Gastrocnemius medialis (tissue), 4 donors: ENCODE data around the gene AKAP3. TPM values are rescaled to one million over a fixed set of nuclear protein-coding genes. Genes with fewer than 3 reads are reported as not detected.

Source experiments
- ATAC-seq, 2 donors: fragments of 150-250 bp; one replicate each; pipeline ENCODE4 v1.9.1; 2016
- DNase-seq, 2 donors: peaks; one replicate each; pipeline ENCODE4 v3.0.0-alpha.2; 2019
- H3K27ac ChIP-seq, 4 donors: fragments of 200-600 bp; sonication (generic); 1 replicate in 1 of 4; 2 replicates in 3 of 4; pipeline ENCODE4 v1.5.1; 2016 to 2018; ENCODE audit warnings: mild to moderate bottlenecking in 2 of 4, moderate library complexity in 1 of 4
- H3K27me3 ChIP-seq, 3 donors: fragments of 200-600 bp; sonication (generic) in 2 of 3; 1 replicate in 1 of 3; 2 replicates in 2 of 3; pipeline versions ENCODE4 v1.5.1 to v1.6.0; 2016 to 2019; ENCODE audit warnings: mild to moderate bottlenecking in 1 of 3, moderate library complexity in 1 of 3
- H3K36me3 ChIP-seq, 2 donors: fragments of 200-600 bp; sonication (generic) in 1 of 2; one replicate each; pipeline ENCODE4 v1.5.1; 2017 to 2018
- H3K4me1 ChIP-seq, 2 donors: fragments of 200-600 bp; sonication (generic) in 1 of 2; one replicate each; pipeline ENCODE4 v1.5.1; 2016 to 2017; ENCODE audit warnings: mild to moderate bottlenecking in 2 of 2
- H3K4me3 ChIP-seq, 4 donors: fragments of 200-600 bp; sonication (generic) in 3 of 4; 1 replicate in 1 of 4; 2 replicates in 3 of 4; pipeline ENCODE4 v1.5.1; 2016 to 2019; ENCODE audit warnings: mild to moderate bottlenecking in 2 of 4
- H3K9me3 ChIP-seq, 3 donors: fragments of 200-600 bp; sonication (generic) in 2 of 3; 1 replicate in 1 of 3; 2 replicates in 2 of 3; pipeline ENCODE4 v1.5.1; 2016 to 2019
- POLR2A ChIP-seq, 2 donors: fragments of 450-650 bp; IDR thresholded peaks; one replicate each; pipeline ENCODE4 v1.6.1; 2017; ENCODE audit warnings: antibody characterized with exemption in 2 of 2, mild to moderate bottlenecking in 2 of 2, moderate library complexity in 2 of 2
- in situ Hi-C, 4 donors: fragments of 200-750 bp; cut with MboI; loops; one replicate each; pipeline versions ENCODE4 v1.15.0 to v1.8.0; 2017; ENCODE audit warnings: low sequenced_read_pairs in 4 of 4
- intact Hi-C: fragments of 100-400 bp; cut with DNase I; formaldehyde crosslinking; loops from one replicate; pipeline ENCODE4 v1.15.1; 2023; ENCODE audit warnings: low total_unique reads
- total RNA-seq, 4 donors: library from RNA; depleted of rRNA; stranded (reverse); fragments of >200 nt; gene quantifications; one replicate each; pipeline versions ENCODE4 v1.1.0 to v1.2.3, GENCODE V29; 2016
- TF ChIP-seq, protein P1 (sequence below), 5 experiments: fragments of 450-650 bp in 3 of 5; fragments of 200-600 bp in 2 of 5; sonication (generic) in 2 of 5; IDR thresholded peaks in 4 of 5; conservative IDR thresholded peaks in 1 of 5; 1 replicate in 4 of 5; 2 replicates in 1 of 5; pipeline ENCODE4 v1.5.1; 2016 to 2019; ENCODE audit warnings: antibody characterized with exemption in 5 of 5, mild to moderate bottlenecking in 3 of 5, moderate library complexity in 3 of 5

The AKAP3 gene
- total RNA-seq, 4 donors from 2014 or later, result 0.27 to 1.7 (median 0.71) TPM

DNA sequence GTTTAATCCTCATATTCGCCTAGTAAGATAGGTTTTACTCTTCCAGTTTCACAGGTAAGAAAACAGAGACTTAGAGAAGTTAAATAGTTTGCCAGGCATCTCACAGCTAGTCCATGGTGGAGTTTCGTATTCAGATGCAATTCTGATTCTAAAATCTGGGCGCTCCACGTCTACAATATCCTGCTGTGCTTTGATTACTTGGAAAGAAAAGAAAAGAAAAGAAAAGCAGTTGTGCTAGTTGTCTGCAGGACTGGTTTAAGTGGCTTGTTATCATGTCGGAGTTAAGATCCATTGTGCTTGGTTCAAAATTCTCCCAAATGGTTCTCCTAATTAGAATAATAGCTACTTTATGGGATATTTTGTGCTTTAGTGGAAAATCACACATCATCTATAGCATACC is 18.6 kb downstream of the AKAP3 start:
- intact Hi-C loops (no loop called here), in situ Hi-C loops (no loop called here)
- H3K4me1 ChIP-seq, result no peaks in the 10 kb centered on the region
- ATAC-seq (no peak), DNase-seq (no peak)
- H3K9me3 ChIP-seq, result no peaks in the 10 kb centered on the region
- no peaks in the 10 kb centered on the region for H3K27me3 ChIP-seq
- no peak overlapping the region for H3K4me3 ChIP-seq
- no peak for TF ChIP-seq POLR2A (IDR thresholded peaks at IDR 0.05)
- TF ChIP-seq, protein P1, sequence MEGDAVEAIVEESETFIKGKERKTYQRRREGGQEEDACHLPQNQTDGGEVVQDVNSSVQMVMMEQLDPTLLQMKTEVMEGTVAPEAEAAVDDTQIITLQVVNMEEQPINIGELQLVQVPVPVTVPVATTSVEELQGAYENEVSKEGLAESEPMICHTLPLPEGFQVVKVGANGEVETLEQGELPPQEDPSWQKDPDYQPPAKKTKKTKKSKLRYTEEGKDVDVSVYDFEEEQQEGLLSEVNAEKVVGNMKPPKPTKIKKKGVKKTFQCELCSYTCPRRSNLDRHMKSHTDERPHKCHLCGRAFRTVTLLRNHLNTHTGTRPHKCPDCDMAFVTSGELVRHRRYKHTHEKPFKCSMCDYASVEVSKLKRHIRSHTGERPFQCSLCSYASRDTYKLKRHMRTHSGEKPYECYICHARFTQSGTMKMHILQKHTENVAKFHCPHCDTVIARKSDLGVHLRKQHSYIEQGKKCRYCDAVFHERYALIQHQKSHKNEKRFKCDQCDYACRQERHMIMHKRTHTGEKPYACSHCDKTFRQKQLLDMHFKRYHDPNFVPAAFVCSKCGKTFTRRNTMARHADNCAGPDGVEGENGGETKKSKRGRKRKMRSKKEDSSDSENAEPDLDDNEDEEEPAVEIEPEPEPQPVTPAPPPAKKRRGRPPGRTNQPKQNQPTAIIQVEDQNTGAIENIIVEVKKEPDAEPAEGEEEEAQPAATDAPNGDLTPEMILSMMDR (IDR thresholded peaks at IDR 0.05 in 4 of 5, conservative IDR thresholded peaks at IDR 0.05 in 1 of 5), result no peak
- no peak overlapping the region for H3K27ac ChIP-seq
- no peaks in the 10 kb centered on the region for H3K36me3 ChIP-seq

DNA sequence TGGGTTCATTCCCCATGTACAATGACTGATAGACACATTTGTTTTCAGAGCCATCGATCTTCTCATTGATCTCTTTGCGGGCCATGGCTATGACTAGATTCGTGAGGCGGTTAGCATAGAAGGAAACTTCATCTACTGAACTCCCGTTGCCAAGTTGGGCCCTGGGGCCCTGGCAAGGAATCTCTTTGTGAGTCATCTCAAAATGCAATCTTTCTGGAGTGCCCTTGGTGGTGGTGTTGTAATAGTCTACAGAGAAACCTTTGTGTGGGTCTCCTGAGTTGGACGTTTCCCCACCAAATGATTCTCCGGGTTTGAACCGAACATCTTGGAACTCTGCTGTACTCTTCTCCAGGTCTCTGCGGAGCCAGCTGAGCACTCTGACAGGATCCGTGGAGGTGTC is 20.4 kb downstream of the AKAP3 start:
- H3K9me3 ChIP-seq, result no peaks in the 10 kb centered on the region
- intact Hi-C loops, result no loop called here

DNA sequence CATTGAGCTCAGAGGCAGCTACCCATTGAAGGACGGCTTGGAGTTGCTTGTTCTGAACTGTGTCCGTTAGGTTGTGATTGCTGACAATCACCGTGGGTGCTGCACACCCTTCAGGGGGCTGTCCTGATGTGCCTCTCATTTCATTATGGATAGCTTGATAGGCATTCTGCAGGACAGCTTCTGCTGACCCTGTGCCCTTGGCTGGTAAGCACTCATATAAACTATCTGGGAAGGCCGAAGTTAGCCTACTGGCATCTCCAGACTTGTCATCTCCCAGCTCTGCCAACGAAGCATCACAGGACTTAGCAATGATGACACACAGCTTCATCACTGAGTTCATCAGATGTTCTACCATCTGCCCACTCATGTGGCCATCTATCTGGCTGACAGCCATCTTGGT is 22.3 kb downstream of the AKAP3 start:
- H3K9me3 ChIP-seq, result no peaks in the 10 kb centered on the region
- no peak overlapping the region for H3K4me3 ChIP-seq
- no peaks in the 10 kb centered on the region for H3K27me3 ChIP-seq
- intact Hi-C loops (no loop called here), in situ Hi-C loops (no loop called here)
- no peaks in the 10 kb centered on the region for H3K36me3 ChIP-seq
- ATAC-seq (no peak), DNase-seq (no peak)
- H3K4me1 ChIP-seq, result no peaks in the 10 kb centered on the region
- TF ChIP-seq, protein P1 (IDR thresholded peaks at IDR 0.05 in 4 of 5, conservative IDR thresholded peaks at IDR 0.05 in 1 of 5), result no peak
- TF ChIP-seq POLR2A (IDR thresholded peaks at IDR 0.05), result no peak
- H3K27ac ChIP-seq, result no peak overlapping the region

More for the DNA sequence above, 20.4 kb downstream of the AKAP3 start:
- in situ Hi-C loops, result no loop called here
- Histone ChIP-seq H3K4me1 (no peaks in the 10 kb centered on the region), H3K4me3 (no peak overlapping the region), H3K27me3 (no peaks in the 10 kb centered on the region), H3K27ac (no peak overlapping the region), H3K36me3 (no peaks in the 10 kb centered on the region)
- no peak for TF ChIP-seq POLR2A (IDR thresholded peaks at IDR 0.05)
- TF ChIP-seq, protein P1 (IDR thresholded peaks at IDR 0.05 in 4 of 5, conservative IDR thresholded peaks at IDR 0.05 in 1 of 5), result no peak
- DNase-seq, result no peak
- no peak for ATAC-seq

DNA sequence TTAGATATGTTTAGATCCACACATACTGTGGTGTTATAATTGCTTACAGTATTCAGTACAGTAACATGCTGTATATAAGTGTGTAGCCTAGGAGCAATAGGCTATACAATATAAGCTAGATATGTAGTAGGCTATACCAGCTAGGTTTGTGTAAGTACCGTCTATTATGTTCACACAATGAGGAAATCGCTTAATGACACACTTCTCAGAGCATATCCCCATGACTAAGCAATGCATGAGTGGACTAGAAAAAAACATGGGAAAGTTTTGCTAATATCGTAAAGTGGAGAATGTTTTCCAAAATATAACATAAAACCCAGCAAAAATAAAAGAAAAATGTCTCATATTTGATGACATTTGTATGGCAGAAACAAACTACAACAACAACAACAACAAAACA is 27.3 kb downstream of the AKAP3 start:
- ATAC-seq (no peak), DNase-seq (no peak)
- Histone ChIP-seq H3K27me3 (no peaks in the 10 kb centered on the region), H3K4me3 (no peak overlapping the region), H3K9me3 (no peaks in the 10 kb centered on the region), H3K27ac (no peak overlapping the region), H3K4me1 (no peaks in the 10 kb centered on the region), H3K36me3 (no peaks in the 10 kb centered on the region)
- no peak for TF ChIP-seq POLR2A (IDR thresholded peaks at IDR 0.05)
- TF ChIP-seq, protein P1 (IDR thresholded peaks at IDR 0.05 in 4 of 5, conservative IDR thresholded peaks at IDR 0.05 in 1 of 5), result no peak
- intact Hi-C loops (no loop called here), in situ Hi-C loops (no loop called here)

DNA sequence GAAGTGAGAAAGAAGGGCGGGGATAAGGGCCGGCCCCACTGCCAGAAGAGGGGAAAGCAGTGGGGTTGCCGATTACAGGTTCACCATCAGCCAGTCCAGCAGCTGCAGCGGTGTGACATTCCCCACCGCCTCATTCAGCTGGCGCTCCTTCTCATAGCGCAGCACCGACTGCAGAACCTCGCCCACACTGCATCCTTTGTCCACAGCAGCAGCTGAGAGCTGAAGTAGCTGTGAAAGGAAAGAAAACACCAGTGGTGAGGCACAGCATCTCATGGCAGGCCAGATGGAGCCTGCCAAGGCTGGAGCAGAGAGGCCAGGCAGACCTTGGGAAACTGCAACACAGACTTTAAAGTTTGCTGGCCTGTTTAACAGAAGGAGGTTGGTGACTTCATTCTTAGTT is 33.2 kb downstream of the AKAP3 start:
- no peak for ATAC-seq
- TF ChIP-seq, protein P1 (IDR thresholded peaks at IDR 0.05 in 4 of 5, conservative IDR thresholded peaks at IDR 0.05 in 1 of 5), result no peak
- TF ChIP-seq POLR2A (IDR thresholded peaks at IDR 0.05), result no peak
- H3K27ac ChIP-seq, result no peak overlapping the region
- no peak overlapping the region for H3K4me3 ChIP-seq
- DNase-seq, result no peak
- H3K4me1 ChIP-seq, result no peaks in the 10 kb centered on the region
- H3K9me3 ChIP-seq, result no peaks in the 10 kb centered on the region
- intact Hi-C loops, result no loop called here
- H3K27me3 ChIP-seq, result no peaks in the 10 kb centered on the region
- peaks cover 0 to 53% of the 10 kb centered on the region in 2 donors for H3K36me3 ChIP-seq
- in situ Hi-C loops, result no loop called here
